GM12878 (cell line): ENCODE measurements around the gene YBX2. TPM values are rescaled to one million over a fixed set of nuclear protein-coding genes. Genes with fewer than 3 reads are reported as not detected.

Experiments used
- ATF7 ChIP-seq: fragments of 450-650 bp; IDR thresholded peaks from 2 replicates; pipeline ENCODE4 v1.6.1; 2016; ENCODE audit warnings: low read depth, mild to moderate bottlenecking
- CEBPB ChIP-seq, 2 experiments: fragments of 150-350 bp in 1 of 2; IDR thresholded peaks; 2 replicates each; pipeline ENCODE4 v1.6.1; 2012 to 2014; ENCODE audit warnings: low read depth in 2 of 2, low read length in 2 of 2, borderline replicate concordance in 1 of 2, inconsistent platforms in 1 of 2
- NFIC ChIP-seq: IDR thresholded peaks from 2 replicates; pipeline ENCODE4 v1.6.1; 2012; ENCODE audit warnings: low read depth, mild to moderate bottlenecking, inconsistent platforms, low read length, moderate library complexity
- POLR2AphosphoS2 ChIP-seq: IDR thresholded peaks from 2 replicates; pipeline ENCODE4 v1.6.1; 2011; ENCODE audit warnings: low read depth, mild to moderate bottlenecking, low read length, improper control_type of control experiment, moderate library complexity
- RCOR1 ChIP-seq: conservative IDR thresholded peaks from 2 replicates; pipeline ENCODE4 v1.6.1; 2012; ENCODE audit warnings: low read depth, low read length, improper control_type of control experiment
- SIN3A ChIP-seq: IDR thresholded peaks from 2 replicates; pipeline ENCODE4 v1.6.1; 2012; ENCODE audit warnings: low read depth, low read length, improper control_type of control experiment
- SMAD1 ChIP-seq: fragments of 450-650 bp; IDR thresholded peaks from 2 replicates; pipeline ENCODE4 v1.6.1; 2018; ENCODE audit warnings: mild to moderate bottlenecking, low read depth; ENCODE audit not compliant: partially characterized antibody
- SUPT20H ChIP-seq: IDR thresholded peaks from 2 replicates; pipeline ENCODE4 v1.6.1; 2011; ENCODE audit warnings: low read depth, mild to moderate bottlenecking, low read length, moderate library complexity, borderline replicate concordance; ENCODE audit not compliant: control insufficient read depth
- ZBED1 ChIP-seq: IDR thresholded peaks from 2 replicates; pipeline ENCODE4 v1.6.1; 2016; ENCODE audit warnings: borderline replicate concordance
- ZSCAN29 ChIP-seq: fragments of 450-650 bp; IDR thresholded peaks from 2 replicates; pipeline ENCODE4 v1.6.1; 2017; ENCODE audit warnings: mild to moderate bottlenecking, moderate library complexity
- polyA plus RNA-seq, 11 experiments: library from polyadenylated mRNA; depleted of rRNA in 4 of 11; unstranded in 6 of 11; stranded (reverse) in 5 of 11; fragments of >200 nt; fragmentation: Nextera tagmentation in 4 of 11; fragmentation: Illumina TruSeq in 1 of 11; extraction: Ambion mirVana in 4 of 11; extraction: Trizol in 1 of 11; gene quantifications; 1 replicate in 1 of 11; 2 replicates in 10 of 11; pipeline versions ENCODE4 v1.2.1 to v1.2.3, GENCODE V29; 2011 to 2016; ENCODE audit warnings: inconsistent platforms in 2 of 11, missing spikeins in 2 of 11, low read depth in 1 of 11
- total RNA-seq, 4 experiments: library from RNA; depleted of rRNA in 3 of 4; stranded (reverse); fragments of >200 nt in 3 of 4; fragmentation: Illumina TruSeq in 1 of 4; extraction: Trizol in 1 of 4; gene quantifications; 2 replicates each; pipeline versions ENCODE4 v1.2.1 to v1.2.3, GENCODE V29; 2013 to 2021
- TF ChIP-seq, protein P1 (sequence below): IDR thresholded peaks from 2 replicates; pipeline ENCODE4 v1.6.1; 2012; ENCODE audit warnings: improper control_type of control experiment, low read depth, low read length; ENCODE audit not compliant: insufficient replicate concordance
- TF ChIP-seq, protein P2 (sequence below): fragments of 450-650 bp; conservative IDR thresholded peaks from 2 replicates; pipeline ENCODE4 v1.6.1; 2017; ENCODE audit warnings: mild to moderate bottlenecking, moderate library complexity
- TF ChIP-seq, protein P3 (sequence below): IDR thresholded peaks from 2 replicates; pipeline ENCODE4 v1.6.1; 2011; ENCODE audit warnings: mild to moderate bottlenecking, low read depth, low read length, moderate library complexity; ENCODE audit not compliant: insufficient replicate concordance
- TF ChIP-seq, protein P4 (sequence below): fragments of 450-650 bp; formaldehyde crosslinking; IDR thresholded peaks from 2 replicates; pipeline ENCODE4 v1.5.0; 2022; ENCODE audit warnings: mild to moderate bottlenecking, missing genetic modification characterization

Gene YBX2
- total and polyA plus RNA-seq, 10 of the 15 experiments (the other 5 are each of a cell fraction or from before 2014, with no cell fraction given) = not detected

DNA sequence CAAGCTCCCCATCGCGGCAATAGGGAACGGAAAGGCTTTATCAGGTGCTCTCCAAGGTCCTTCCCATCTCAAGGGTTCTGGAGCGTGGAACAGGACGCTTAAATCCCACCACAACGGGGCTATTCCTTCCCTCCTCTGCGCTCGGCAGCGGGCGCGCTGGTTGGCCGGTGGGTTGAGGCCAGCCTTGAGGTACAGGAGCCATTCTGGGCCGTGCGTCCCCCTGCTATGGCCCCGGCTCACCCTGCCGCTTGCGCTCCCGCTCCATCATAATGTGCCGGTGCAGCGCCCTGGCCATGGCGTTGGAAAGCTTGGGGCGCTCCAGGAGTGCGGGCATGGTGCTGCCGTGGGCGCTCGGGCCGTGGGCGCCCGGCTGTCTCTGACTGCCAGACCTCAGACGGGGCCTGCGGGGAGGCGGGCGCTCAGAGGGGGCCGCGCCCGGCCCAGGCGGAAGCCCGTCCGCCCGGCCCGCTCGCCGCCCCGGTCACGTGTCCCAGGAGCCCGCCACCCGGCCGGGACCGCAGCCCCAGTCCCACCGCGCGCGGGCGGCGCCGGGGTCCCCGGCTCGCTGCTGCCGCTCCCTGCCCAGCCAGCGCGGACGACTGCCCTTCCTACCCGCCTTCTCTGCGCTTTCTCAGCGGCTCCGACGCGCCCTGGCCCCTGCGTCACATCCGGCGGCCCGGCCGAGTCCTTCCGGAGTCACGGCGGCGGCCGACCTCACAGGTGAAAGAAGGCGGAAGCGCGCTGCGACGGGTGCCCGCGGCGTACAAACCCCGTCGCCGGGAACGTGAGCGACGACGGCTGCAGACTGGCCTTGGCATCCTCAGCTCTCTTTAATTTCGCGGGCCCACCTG lies 20.5 kb upstream of the YBX2 start, which contains the start of gene GPS2 (continued):
- TF ChIP-seq, protein P1, sequence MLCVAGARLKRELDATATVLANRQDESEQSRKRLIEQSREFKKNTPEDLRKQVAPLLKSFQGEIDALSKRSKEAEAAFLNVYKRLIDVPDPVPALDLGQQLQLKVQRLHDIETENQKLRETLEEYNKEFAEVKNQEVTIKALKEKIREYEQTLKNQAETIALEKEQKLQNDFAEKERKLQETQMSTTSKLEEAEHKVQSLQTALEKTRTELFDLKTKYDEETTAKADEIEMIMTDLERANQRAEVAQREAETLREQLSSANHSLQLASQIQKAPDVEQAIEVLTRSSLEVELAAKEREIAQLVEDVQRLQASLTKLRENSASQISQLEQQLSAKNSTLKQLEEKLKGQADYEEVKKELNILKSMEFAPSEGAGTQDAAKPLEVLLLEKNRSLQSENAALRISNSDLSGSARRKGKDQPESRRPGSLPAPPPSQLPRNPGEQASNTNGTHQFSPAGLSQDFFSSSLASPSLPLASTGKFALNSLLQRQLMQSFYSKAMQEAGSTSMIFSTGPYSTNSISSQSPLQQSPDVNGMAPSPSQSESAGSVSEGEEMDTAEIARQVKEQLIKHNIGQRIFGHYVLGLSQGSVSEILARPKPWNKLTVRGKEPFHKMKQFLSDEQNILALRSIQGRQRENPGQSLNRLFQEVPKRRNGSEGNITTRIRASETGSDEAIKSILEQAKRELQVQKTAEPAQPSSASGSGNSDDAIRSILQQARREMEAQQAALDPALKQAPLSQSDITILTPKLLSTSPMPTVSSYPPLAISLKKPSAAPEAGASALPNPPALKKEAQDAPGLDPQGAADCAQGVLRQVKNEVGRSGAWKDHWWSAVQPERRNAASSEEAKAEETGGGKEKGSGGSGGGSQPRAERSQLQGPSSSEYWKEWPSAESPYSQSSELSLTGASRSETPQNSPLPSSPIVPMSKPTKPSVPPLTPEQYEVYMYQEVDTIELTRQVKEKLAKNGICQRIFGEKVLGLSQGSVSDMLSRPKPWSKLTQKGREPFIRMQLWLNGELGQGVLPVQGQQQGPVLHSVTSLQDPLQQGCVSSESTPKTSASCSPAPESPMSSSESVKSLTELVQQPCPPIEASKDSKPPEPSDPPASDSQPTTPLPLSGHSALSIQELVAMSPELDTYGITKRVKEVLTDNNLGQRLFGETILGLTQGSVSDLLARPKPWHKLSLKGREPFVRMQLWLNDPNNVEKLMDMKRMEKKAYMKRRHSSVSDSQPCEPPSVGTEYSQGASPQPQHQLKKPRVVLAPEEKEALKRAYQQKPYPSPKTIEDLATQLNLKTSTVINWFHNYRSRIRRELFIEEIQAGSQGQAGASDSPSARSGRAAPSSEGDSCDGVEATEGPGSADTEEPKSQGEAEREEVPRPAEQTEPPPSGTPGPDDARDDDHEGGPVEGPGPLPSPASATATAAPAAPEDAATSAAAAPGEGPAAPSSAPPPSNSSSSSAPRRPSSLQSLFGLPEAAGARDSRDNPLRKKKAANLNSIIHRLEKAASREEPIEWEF = no peak
- TF ChIP-seq, protein P2, sequence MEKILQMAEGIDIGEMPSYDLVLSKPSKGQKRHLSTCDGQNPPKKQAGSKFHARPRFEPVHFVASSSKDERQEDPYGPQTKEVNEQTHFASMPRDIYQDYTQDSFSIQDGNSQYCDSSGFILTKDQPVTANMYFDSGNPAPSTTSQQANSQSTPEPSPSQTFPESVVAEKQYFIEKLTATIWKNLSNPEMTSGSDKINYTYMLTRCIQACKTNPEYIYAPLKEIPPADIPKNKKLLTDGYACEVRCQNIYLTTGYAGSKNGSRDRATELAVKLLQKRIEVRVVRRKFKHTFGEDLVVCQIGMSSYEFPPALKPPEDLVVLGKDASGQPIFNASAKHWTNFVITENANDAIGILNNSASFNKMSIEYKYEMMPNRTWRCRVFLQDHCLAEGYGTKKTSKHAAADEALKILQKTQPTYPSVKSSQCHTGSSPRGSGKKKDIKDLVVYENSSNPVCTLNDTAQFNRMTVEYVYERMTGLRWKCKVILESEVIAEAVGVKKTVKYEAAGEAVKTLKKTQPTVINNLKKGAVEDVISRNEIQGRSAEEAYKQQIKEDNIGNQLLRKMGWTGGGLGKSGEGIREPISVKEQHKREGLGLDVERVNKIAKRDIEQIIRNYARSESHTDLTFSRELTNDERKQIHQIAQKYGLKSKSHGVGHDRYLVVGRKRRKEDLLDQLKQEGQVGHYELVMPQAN = peak; percentile 81
- TF ChIP-seq, protein P3, sequence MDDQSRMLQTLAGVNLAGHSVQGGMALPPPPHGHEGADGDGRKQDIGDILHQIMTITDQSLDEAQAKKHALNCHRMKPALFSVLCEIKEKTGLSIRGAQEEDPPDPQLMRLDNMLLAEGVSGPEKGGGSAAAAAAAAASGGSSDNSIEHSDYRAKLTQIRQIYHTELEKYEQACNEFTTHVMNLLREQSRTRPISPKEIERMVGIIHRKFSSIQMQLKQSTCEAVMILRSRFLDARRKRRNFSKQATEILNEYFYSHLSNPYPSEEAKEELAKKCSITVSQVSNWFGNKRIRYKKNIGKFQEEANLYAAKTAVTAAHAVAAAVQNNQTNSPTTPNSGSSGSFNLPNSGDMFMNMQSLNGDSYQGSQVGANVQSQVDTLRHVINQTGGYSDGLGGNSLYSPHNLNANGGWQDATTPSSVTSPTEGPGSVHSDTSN = no peak
- no peak for TF ChIP-seq ZBED1
- TF ChIP-seq NFIC = no peak
- 0 out of 2 replicates have a peak, but pooled peaks have one; percentile 55 for TF ChIP-seq RCOR1
- no peak for TF ChIP-seq SMAD1
- TF ChIP-seq ZSCAN29 = no peak
- TF ChIP-seq ATF7 = 0 out of 2 replicates have a peak, but pooled peaks have one; percentile 28
- peak; percentile 83; the same call in 1 of the 2 replicates for TF ChIP-seq POLR2AphosphoS2
- peak; percentile 88 for TF ChIP-seq SIN3A
- TF ChIP-seq CEBPB (IDR thresholded peaks at IDR 0.05; ENCODE audit: borderline replicate concordance in 1 of 2, low read depth in 2 of 2, low read length in 2 of 2) = no peak
- no peak for TF ChIP-seq SUPT20H
- TF ChIP-seq, protein P4, sequence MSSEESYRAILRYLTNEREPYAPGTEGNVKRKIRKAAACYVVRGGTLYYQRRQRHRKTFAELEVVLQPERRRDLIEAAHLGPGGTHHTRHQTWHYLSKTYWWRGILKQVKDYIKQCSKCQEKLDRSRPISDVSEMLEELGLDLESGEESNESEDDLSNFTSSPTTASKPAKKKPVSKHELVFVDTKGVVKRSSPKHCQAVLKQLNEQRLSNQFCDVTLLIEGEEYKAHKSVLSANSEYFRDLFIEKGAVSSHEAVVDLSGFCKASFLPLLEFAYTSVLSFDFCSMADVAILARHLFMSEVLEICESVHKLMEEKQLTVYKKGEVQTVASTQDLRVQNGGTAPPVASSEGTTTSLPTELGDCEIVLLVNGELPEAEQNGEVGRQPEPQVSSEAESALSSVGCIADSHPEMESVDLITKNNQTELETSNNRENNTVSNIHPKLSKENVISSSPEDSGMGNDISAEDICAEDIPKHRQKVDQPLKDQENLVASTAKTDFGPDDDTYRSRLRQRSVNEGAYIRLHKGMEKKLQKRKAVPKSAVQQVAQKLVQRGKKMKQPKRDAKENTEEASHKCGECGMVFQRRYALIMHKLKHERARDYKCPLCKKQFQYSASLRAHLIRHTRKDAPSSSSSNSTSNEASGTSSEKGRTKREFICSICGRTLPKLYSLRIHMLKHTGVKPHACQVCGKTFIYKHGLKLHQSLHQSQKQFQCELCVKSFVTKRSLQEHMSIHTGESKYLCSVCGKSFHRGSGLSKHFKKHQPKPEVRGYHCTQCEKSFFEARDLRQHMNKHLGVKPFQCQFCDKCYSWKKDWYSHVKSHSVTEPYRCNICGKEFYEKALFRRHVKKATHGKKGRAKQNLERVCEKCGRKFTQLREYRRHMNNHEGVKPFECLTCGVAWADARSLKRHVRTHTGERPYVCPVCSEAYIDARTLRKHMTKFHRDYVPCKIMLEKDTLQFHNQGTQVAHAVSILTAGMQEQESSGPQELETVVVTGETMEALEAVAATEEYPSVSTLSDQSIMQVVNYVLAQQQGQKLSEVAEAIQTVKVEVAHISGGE (CRISPR knock-in tag) = peak; percentile 57
